ENCODE measurements around the gene ADIPOQ. TPM values are rescaled to one million over a fixed set of nuclear protein-coding genes. Genes with fewer than 3 reads are reported as not detected.
A peak's percentile ranks its signal among the peaks of the same experiment; 100 is the strongest.

Gene ADIPOQ
- polyA plus RNA-seq, 1 of the 3 experiments (the other 2 are of a cell fraction): not detected

- Histone ChIP-seq H3K9ac (no peak overlapping the region; the same call in 1 of the 2 replicates), H3K4me3 (ENCODE audit: low read depth in 2 of 2, low read length in 1 of 2) (peak overlapping the region in 1 of 2 experiments; percentile 25; a peak in 1 of 4 replicates), H3K79me2 (ENCODE audit: insufficient read depth) (no peaks in the 10 kb centered on the region), H3K9me3 (no peaks in the 10 kb centered on the region), H3K36me3 (replicated peaks in 1 of 2; ENCODE audit: control insufficient read depth in 1 of 2, insufficient read depth in 2 of 2, low read length in 1 of 2) (no peaks in the 10 kb centered on the region), H2AFZ (ENCODE audit: low read depth) (peak overlapping the region; percentile 85; the same call in 1 of the 2 replicates), H3K9me2 (no peaks in the 10 kb centered on the region), H3F3A (replicated peaks; ENCODE audit: insufficient read depth) (peaks cover 13% of the 10 kb centered on the region), H3K27ac (ENCODE audit: low read depth in 2 of 2, low read length in 1 of 2) (peak overlapping the region in 1 of 2 experiments; percentile 45; a peak in 2 of 4 replicates), H3K27me3 (ENCODE audit: insufficient read depth) (no peaks in the 10 kb centered on the region), H4K20me1 (ENCODE audit: insufficient read depth) (no peaks in the 10 kb centered on the region), H3K4me1 (ENCODE audit: control insufficient read depth in 1 of 2, insufficient read depth in 2 of 2, low read depth in 1 of 2, low read length in 1 of 2) (no peaks in the 10 kb centered on the region; a peak in 1 of 4 replicates), H3K4me2 (peak overlapping the region; percentile 36)
- DNase-seq: peak; percentile 54
- WGBS (ENCODE audit: low lambda C conversion rate): 42% methylated on average over 11 of the region's 11 CpGs
- ChIA-PET POLR2A (interaction anchor here (1.5 kb wide), 1 partner anchor 38 kb away, joined by 6 read pairs; the partner anchor contains the start of gene EIF4A2), CTCF (interaction anchor here (0.5 to 9.2 kb wide), 49 partner anchors 8 to 1161 kb away, joined by 3 to 119 read pairs (median 3); partner anchors contain the start of genes AHSG, DNAJB11, EIF4A2 and RFC4)
- TF ChIP-seq RAD21 (IDR thresholded peaks at IDR 0.05; ENCODE audit: low read length) (peak; percentile 80), TEAD4 (IDR thresholded peaks at IDR 0.05; ENCODE audit: borderline replicate concordance, insufficient read depth) (no peak), FOXM1 (IDR thresholded peaks at IDR 0.05; ENCODE audit: low read depth) (no peak), NFIC (IDR thresholded peaks at IDR 0.05; ENCODE audit: borderline replicate concordance) (no peak; the same call in 1 of the 2 replicates), POLR2AphosphoS5 (IDR thresholded peaks at IDR 0.05; ENCODE audit: low read depth, low read length) (no peak), SMC3 (IDR thresholded peaks at IDR 0.05; ENCODE audit: low read depth, low read length) (peak; percentile 46), USF1 (IDR thresholded peaks at IDR 0.05; ENCODE audit: borderline replicate concordance, low read depth) (no peak), TCF12 (IDR thresholded peaks at IDR 0.05) (no peak), USF2 (IDR thresholded peaks at IDR 0.05; ENCODE audit: borderline replicate concordance, low read depth, low read length) (no peak), CHD2 (IDR thresholded peaks at IDR 0.05; ENCODE audit: low read length, partially characterized antibody) (no peak), EZH2phosphoT487 (IDR thresholded peaks at IDR 0.05; ENCODE audit: borderline replicate concordance, low read depth) (no peak), EP300 (IDR thresholded peaks at IDR 0.05; ENCODE audit: borderline replicate concordance in 1 of 2, low read depth in 1 of 2, low read length in 1 of 2) (no peak), JUND (IDR thresholded peaks at IDR 0.05) (no peak), NRF1 (IDR thresholded peaks at IDR 0.05; ENCODE audit: low read depth, low read length) (no peak), YY1 (IDR thresholded peaks at IDR 0.05; ENCODE audit: low read depth) (peak; percentile 67; the same call in 1 of the 2 replicates), MEF2A (IDR thresholded peaks at IDR 0.05; ENCODE audit: borderline replicate concordance, low read depth) (no peak), IRF3 (IDR thresholded peaks at IDR 0.05; ENCODE audit: low read depth, low read length) (no peak), FOSL2 (IDR thresholded peaks at IDR 0.05; ENCODE audit: borderline replicate concordance, low read depth) (peak; percentile 9; the same call in 1 of the 2 replicates), RCOR1 (IDR thresholded peaks at IDR 0.05; ENCODE audit: low read length) (no peak), ELF1 (IDR thresholded peaks at IDR 0.05) (no peak), CTCF (IDR thresholded peaks at IDR 0.05) (peak; percentile 80), GABPA (IDR thresholded peaks at IDR 0.05; ENCODE audit: low read depth) (no peak), RFX5 (IDR thresholded peaks at IDR 0.05; ENCODE audit: low read length) (no peak), MXI1 (IDR thresholded peaks at IDR 0.05; ENCODE audit: low read depth, low read length) (no peak), GATA2 (CRISPR knock-in tag; IDR thresholded peaks at IDR 0.05) (no peak), RXRA (IDR thresholded peaks at IDR 0.05; ENCODE audit: borderline replicate concordance, low read depth) (no peak), MAX (IDR thresholded peaks at IDR 0.05; ENCODE audit: low read depth) (no peak)
Observed at GRCh38 chr3:186821429-186822387, 20.8 kb upstream of the ADIPOQ start.
